ACC112 (cell line): ENCODE results near the gene TTC9.

Source experiments
- H2AFZ ChIP-seq: fragments of 200-600 bp; sonication (generic); one replicate; pipeline ENCODE4 v1.6.0; 2017; ENCODE audit warnings: antibody characterized with exemption, low read length; ENCODE audit not compliant: unreplicated experiment
- H3K27ac ChIP-seq: fragments of 200-600 bp; sonication (generic); 2 replicates; pipeline ENCODE4 v1.5.1; 2014; ENCODE audit warnings: low read depth, mild to moderate bottlenecking, antibody characterized with exemption, low read length, moderate library complexity
- H3K27me3 ChIP-seq: fragments of 200-600 bp; sonication (generic); 2 replicates; pipeline ENCODE4 v1.6.1; 2014; ENCODE audit warnings: mild to moderate bottlenecking, antibody characterized with exemption, low read length, moderate library complexity, mixed read lengths; ENCODE audit not compliant: insufficient read depth
- H3K36me3 ChIP-seq: fragments of 200-600 bp; sonication (generic); 2 replicates; pipeline ENCODE4 v1.6.1; 2016; ENCODE audit warnings: mild to moderate bottlenecking, antibody characterized with exemption, low read length, moderate library complexity, mixed read lengths; ENCODE audit not compliant: insufficient read depth
- H3K4me1 ChIP-seq: fragments of 200-600 bp; sonication (generic); one replicate; pipeline ENCODE4 v1.6.1; 2016; ENCODE audit warnings: low read length, mixed read lengths; ENCODE audit not compliant: insufficient read depth, unreplicated experiment, control insufficient read depth
- H3K4me3 ChIP-seq: fragments of 200-600 bp; sonication (generic); 2 replicates; pipeline ENCODE4 v1.5.1; 2014; ENCODE audit warnings: mild to moderate bottlenecking, low read depth, low read length
- H3K79me2 ChIP-seq: fragments of 200-600 bp; sonication (generic); one replicate; pipeline ENCODE4 v1.6.0; 2016; ENCODE audit warnings: low read length; ENCODE audit not compliant: control insufficient read depth, unreplicated experiment, insufficient read depth

The TTC9 gene

GRCh38 chr14:70716483-70716882 is 74.8 kb downstream of the TTC9 start:
- H3K4me1 ChIP-seq: no peaks in the 10 kb centered on the region
- H3K79me2 ChIP-seq: no peaks in the 10 kb centered on the region
- H3K27ac ChIP-seq: no peak overlapping the region

GRCh38 chr14:70716958-70717357 is 75.2 kb downstream of the TTC9 start:
- Histone ChIP-seq H3K4me1 (no peaks in the 10 kb centered on the region), H3K27me3 (peaks cover 21% of the 10 kb centered on the region), H3K27ac (no peak overlapping the region)

More at GRCh38 chr14:70716483-70716882, 74.8 kb downstream of the TTC9 start:
- peaks cover 21% of the 10 kb centered on the region for H3K27me3 ChIP-seq
- no peak overlapping the region for H3K4me3 ChIP-seq
- no peak overlapping the region for H2AFZ ChIP-seq
- H3K36me3 ChIP-seq: no peaks in the 10 kb centered on the region

GRCh38 chr14:70718383-70719118 is 76.8 kb downstream of the TTC9 start:
- Histone ChIP-seq H3K27me3 (peaks cover 28% of the 10 kb centered on the region), H2AFZ (no peak overlapping the region), H3K27ac (no peak overlapping the region), H3K79me2 (no peaks in the 10 kb centered on the region), H3K36me3 (no peaks in the 10 kb centered on the region), H3K4me3 (no peak overlapping the region), H3K4me1 (no peaks in the 10 kb centered on the region)

More at GRCh38 chr14:70716958-70717357, 75.2 kb downstream of the TTC9 start:
- Histone ChIP-seq H3K4me3 (no peak overlapping the region), H2AFZ (no peak overlapping the region), H3K79me2 (no peaks in the 10 kb centered on the region), H3K36me3 (no peaks in the 10 kb centered on the region)

GRCh38 chr14:70721542-70721941 is 79.8 kb downstream of the TTC9 start:
- Histone ChIP-seq H3K27me3 (peaks cover 37% of the 10 kb centered on the region), H3K27ac (no peak overlapping the region), H3K4me1 (no peaks in the 10 kb centered on the region), H3K79me2 (no peaks in the 10 kb centered on the region), H2AFZ (no peak overlapping the region), H3K36me3 (no peaks in the 10 kb centered on the region), H3K4me3 (no peak overlapping the region)

- Histone ChIP-seq H3K4me3 (no peak overlapping the region), H2AFZ (no peak overlapping the region), H3K27me3 (peaks cover 42% of the 10 kb centered on the region), H3K36me3 (no peaks in the 10 kb centered on the region), H3K27ac (no peak overlapping the region), H3K79me2 (no peaks in the 10 kb centered on the region), H3K4me1 (no peaks in the 10 kb centered on the region)
Measured at GRCh38 chr14:70722418-70722817, 80.7 kb downstream of the TTC9 start.

- Histone ChIP-seq H3K4me3 (no peak overlapping the region), H3K27ac (no peak overlapping the region), H2AFZ (no peak overlapping the region), H3K79me2 (no peaks in the 10 kb centered on the region), H3K27me3 (peaks cover 43% of the 10 kb centered on the region), H3K36me3 (no peaks in the 10 kb centered on the region), H3K4me1 (no peaks in the 10 kb centered on the region)
Measured at GRCh38 chr14:70723276-70723675, 81.6 kb downstream of the TTC9 start.

- no peaks in the 10 kb centered on the region for H3K79me2 ChIP-seq
Measured at GRCh38 chr14:70724110-70724509, 82.4 kb downstream of the TTC9 start.

GRCh38 chr14:70724944-70725343 is 83.2 kb downstream of the TTC9 start:
- Histone ChIP-seq H3K79me2 (no peaks in the 10 kb centered on the region), H3K4me3 (no peak overlapping the region), H2AFZ (no peak overlapping the region), H3K27ac (no peak overlapping the region), H3K36me3 (no peaks in the 10 kb centered on the region), H3K27me3 (peaks cover 55% of the 10 kb centered on the region), H3K4me1 (no peaks in the 10 kb centered on the region)

More at GRCh38 chr14:70724110-70724509, 82.4 kb downstream of the TTC9 start:
- Histone ChIP-seq H3K4me1 (no peaks in the 10 kb centered on the region), H2AFZ (no peak overlapping the region), H3K27me3 (peaks cover 47% of the 10 kb centered on the region), H3K36me3 (no peaks in the 10 kb centered on the region), H3K4me3 (no peak overlapping the region), H3K27ac (no peak overlapping the region)
